PC-9 (cell line): Measurements from ENCODE around the gene DIRAS1.

Experiments used
- EZH2 ChIP-seq: fragments of 200-600 bp; sonication (generic); IDR thresholded peaks from 2 replicates; pipeline ENCODE4 v1.8.0; 2017; ENCODE audit warnings: antibody characterized with exemption, low read depth
- TF ChIP-seq, protein P1 (sequence below): fragments of 200-600 bp; sonication (generic); conservative IDR thresholded peaks from 2 replicates; pipeline ENCODE4 v1.6.1; 2017; ENCODE audit warnings: mixed run types, antibody characterized with exemption, mild to moderate bottlenecking, moderate library complexity

DNA sequence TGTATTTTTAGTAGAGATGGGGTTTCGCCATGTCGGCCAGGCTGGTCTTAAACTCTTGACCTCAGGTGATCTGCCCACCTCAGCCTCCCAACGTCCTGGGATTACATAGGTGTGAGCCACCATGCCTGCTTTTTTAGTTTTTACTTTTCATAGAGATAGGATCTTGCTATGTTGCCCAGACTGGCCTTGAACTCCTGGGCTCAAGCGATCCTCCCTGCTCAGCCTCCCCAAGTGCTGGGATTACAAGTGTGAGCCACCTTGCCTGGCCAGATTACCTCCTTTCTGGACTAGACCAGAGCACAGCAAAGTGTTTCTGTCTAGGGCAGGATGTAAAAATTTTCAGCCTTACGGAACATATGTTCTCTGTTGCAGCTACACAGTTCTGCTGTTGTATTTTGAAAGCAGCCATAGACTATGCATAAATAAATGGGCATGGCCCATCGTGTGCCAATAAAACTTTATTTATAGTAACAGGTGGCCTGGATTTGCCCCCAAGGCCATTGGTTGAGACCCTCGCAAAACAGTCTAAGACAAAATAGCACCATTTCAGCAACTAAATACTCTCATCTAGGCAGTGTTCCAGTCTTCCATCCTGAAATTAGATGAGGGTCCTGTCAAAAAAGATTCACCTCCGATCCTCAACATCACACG lies 54.7 kb downstream of the DIRAS1 start:
- TF ChIP-seq, protein P1, sequence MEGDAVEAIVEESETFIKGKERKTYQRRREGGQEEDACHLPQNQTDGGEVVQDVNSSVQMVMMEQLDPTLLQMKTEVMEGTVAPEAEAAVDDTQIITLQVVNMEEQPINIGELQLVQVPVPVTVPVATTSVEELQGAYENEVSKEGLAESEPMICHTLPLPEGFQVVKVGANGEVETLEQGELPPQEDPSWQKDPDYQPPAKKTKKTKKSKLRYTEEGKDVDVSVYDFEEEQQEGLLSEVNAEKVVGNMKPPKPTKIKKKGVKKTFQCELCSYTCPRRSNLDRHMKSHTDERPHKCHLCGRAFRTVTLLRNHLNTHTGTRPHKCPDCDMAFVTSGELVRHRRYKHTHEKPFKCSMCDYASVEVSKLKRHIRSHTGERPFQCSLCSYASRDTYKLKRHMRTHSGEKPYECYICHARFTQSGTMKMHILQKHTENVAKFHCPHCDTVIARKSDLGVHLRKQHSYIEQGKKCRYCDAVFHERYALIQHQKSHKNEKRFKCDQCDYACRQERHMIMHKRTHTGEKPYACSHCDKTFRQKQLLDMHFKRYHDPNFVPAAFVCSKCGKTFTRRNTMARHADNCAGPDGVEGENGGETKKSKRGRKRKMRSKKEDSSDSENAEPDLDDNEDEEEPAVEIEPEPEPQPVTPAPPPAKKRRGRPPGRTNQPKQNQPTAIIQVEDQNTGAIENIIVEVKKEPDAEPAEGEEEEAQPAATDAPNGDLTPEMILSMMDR = no peak
- TF ChIP-seq EZH2 = no peak
